Activated T-cell treated with anti-CD3 and anti-CD28 coated beads, Interleukin-2, amount 50 U/mL, for 72 hours (primary cell): ENCODE results near the gene DPYD. TPM values are rescaled to one million over a fixed set of nuclear protein-coding genes. Genes with fewer than 3 reads are reported as not detected.

Experiments used
- ATAC-seq, 2 donors: fragments of 150-1000 bp; cut with Tn5 transposase; replicated peaks in 1 of 2; 2 replicates each; pipeline ENCODE4 v1.10.0; 2021; ENCODE audit warnings: moderate library complexity in 2 of 2, mild to moderate bottlenecking in 1 of 2
- DNase-seq, 2 donors: peaks; one replicate each; pipeline ENCODE4 v3.0.0; 2021 to 2022; ENCODE audit warnings: mixed read lengths in 1 of 2
- H3K27ac Mint-ChIP-seq: one replicate; pipeline ENCODE4 v1.8.0; 2022; ENCODE audit warnings: mild to moderate bottlenecking, moderate library complexity, mixed read lengths
- H3K27me3 Mint-ChIP-seq: one replicate; pipeline ENCODE4 v1.8.0; 2022; ENCODE audit warnings: low read depth, mixed read lengths
- H3K36me3 Mint-ChIP-seq, 2 donors: one replicate each; pipeline ENCODE4 v1.8.0; 2022; ENCODE audit warnings: mixed read lengths in 2 of 2, mild to moderate bottlenecking in 1 of 2; ENCODE audit not compliant: insufficient read depth in 2 of 2
- H3K4me1 Mint-ChIP-seq: one replicate; pipeline ENCODE4 v1.8.0; 2022; ENCODE audit warnings: low read depth, mixed read lengths
- H3K4me3 Mint-ChIP-seq, 2 donors: one replicate each; pipeline ENCODE4 v1.8.0; 2022; ENCODE audit warnings: mild to moderate bottlenecking in 2 of 2, mixed read lengths in 2 of 2, moderate library complexity in 2 of 2
- H3K9me3 Mint-ChIP-seq, 2 donors: one replicate each; pipeline ENCODE4 v1.8.0; 2022; ENCODE audit warnings: mixed read lengths in 2 of 2
- total RNA-seq, 2 donors: library from RNA; stranded (reverse); gene quantifications; one replicate each; pipeline ENCODE4 v1.2.3, GENCODE V29; 2022

DPYD gene
- total RNA-seq, 2 donors from 2014 or later: 13.4 to 18.2 TPM

DNA sequence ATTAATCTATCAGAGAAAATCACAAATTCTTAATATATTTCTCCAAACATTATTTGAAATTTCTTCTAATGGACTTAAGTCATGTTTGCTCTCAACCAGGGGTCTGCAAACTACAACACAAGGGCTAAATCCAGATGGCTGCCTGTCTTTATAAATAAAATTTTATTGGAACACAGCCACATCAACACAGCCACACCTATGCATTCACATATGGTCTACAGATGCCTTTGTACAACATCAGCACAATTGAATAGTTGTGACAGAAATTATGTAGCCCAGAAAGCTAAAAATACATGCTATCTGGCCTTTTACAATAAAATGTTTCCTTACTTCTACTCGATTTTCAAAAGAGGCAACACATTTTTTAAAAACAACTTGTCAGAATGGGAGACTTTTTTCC is 103.9 kb downstream of the DPYD start:
- Mint-ChIP-seq H3K27ac (no peak overlapping the region), H3K27me3 (no peaks in the 10 kb centered on the region), H3K36me3 (no peaks in the 10 kb centered on the region), H3K9me3 (no peaks in the 10 kb centered on the region), H3K4me1 (peaks cover 6% of the 10 kb centered on the region), H3K4me3 (no peak overlapping the region)
- no peak for DNase-seq
- ATAC-seq: no peak

DNA sequence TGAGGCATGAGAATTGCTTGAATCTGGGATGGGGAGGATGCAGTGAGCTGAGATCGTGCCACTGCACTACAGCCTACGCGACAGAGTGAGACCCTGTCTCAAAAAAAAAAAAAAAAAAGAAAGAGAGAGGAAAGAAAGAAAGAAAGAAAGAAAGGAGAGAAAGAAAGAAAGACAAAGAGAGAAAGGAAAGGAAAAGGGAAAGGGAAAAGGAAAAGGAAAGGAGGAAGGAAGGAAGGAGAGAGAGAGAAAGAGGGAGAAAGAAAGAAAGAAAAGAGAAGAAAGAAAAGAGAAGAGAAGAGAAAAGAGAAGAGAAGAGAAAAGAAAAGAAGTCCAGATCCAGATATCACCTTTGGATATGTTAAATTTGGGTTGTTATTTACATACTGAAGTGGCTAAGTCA is 106.0 kb downstream of the DPYD start:
- no peak overlapping the region for H3K27ac Mint-ChIP-seq
- H3K27me3 Mint-ChIP-seq: no peaks in the 10 kb centered on the region
- H3K36me3 Mint-ChIP-seq: no peaks in the 10 kb centered on the region
- DNase-seq (no peak), ATAC-seq (no peak)
- no peak overlapping the region for H3K4me3 Mint-ChIP-seq
- H3K9me3 Mint-ChIP-seq: no peaks in the 10 kb centered on the region
- H3K4me1 Mint-ChIP-seq: peaks cover 6% of the 10 kb centered on the region

DNA sequence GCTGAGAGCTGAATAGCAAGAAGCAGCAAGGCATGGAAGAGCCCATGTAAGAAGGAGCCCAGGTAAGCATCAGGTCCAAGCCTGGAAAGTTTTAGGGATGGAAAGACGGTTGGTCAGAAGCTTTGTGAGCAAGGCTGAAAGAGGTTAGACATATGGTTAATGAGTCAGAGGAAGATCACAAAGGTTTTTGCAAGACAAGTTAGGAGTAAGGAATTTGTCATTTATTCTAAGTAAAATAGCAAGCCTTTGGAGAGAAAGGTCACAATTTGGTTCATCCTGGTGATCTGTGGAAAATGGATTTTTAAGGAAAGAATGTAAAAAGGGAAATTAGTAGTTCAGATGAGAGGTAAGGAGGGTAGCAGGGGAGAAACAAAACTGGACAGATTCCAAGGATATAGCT is 106.7 kb downstream of the DPYD start:
- Mint-ChIP-seq H3K4me3 (no peak overlapping the region), H3K36me3 (no peaks in the 10 kb centered on the region), H3K9me3 (peaks cover 0 to 3% of the 10 kb centered on the region in 2 donors), H3K4me1 (peaks cover 6% of the 10 kb centered on the region), H3K27me3 (no peaks in the 10 kb centered on the region), H3K27ac (no peak overlapping the region)
- DNase-seq: no peak
- ATAC-seq: no peak

DNA sequence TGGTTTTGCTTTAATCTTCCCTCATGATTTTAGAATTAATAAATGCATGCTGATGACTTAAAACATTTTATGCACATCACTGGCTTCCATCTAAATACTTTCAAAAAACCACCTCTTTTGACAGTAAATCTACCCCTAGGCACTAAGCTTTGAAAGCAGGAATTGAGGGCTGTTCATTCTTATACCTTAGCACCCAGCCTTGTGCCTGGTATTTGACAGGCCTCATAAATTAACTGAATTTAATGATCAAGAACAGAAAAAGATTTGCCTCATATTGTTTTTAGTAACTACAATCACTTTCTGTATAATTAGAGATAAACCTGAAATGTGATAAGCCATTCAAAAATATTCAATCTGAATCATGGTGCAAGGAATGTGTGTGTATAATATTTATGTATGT is 108.8 kb downstream of the DPYD start:
- Mint-ChIP-seq H3K27me3 (no peaks in the 10 kb centered on the region), H3K27ac (no peak overlapping the region), H3K4me3 (no peak overlapping the region), H3K9me3 (peaks cover 0 to 3% of the 10 kb centered on the region in 2 donors), H3K4me1 (peaks cover 6% of the 10 kb centered on the region), H3K36me3 (no peaks in the 10 kb centered on the region)
- ATAC-seq: no peak
- DNase-seq: no peak

DNA sequence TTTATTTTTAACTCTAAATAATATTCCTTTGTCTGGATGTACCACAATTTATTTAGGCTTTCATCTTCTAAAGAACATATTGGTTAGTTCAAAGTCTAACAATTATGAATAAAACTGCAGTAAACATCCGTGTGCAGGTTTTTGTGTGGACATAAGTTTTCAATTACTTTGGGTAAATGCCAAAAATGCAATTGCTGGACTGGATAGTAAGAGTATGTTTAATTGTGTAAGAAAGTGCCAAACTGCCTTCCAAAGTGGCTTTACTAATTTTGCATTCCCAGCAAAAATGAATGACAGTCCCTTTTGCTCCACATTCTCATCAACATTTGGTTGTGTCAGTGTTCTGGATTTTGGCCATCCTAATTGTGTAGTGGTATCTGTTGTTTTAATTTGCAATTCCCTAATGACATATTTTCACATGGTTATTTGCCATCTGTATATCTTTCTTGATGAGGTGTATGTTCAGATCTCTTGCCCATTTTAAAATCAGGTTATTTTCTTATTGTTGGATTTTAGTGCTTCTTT is 113.8 kb downstream of the DPYD start:
- DNase-seq (no peak), ATAC-seq (no peak)
- no peaks in the 10 kb centered on the region for H3K4me1 Mint-ChIP-seq
- no peaks in the 10 kb centered on the region for H3K36me3 Mint-ChIP-seq
- H3K9me3 Mint-ChIP-seq: peaks cover 0 to 3% of the 10 kb centered on the region in 2 donors
- H3K27me3 Mint-ChIP-seq: no peaks in the 10 kb centered on the region
- H3K4me3 Mint-ChIP-seq: no peak overlapping the region
- H3K27ac Mint-ChIP-seq: no peak overlapping the region

DNA sequence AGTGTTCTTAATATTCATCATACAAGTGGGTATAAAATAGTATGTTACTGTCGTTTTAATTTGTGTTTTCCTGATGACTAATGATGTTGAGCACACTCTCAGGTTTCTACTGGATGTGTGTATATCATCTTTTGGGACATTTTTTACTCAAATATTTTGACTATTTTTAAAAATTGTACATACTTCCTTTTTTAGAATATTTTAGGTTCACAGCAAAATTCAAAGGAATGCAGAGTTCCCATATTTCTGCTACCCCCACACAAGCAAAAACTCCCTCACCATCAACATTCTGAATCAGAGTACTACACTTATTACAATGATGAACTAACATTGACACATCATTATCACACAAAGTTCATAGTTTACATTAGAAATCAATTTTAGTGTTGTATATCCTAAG is 114.5 kb downstream of the DPYD start:
- Mint-ChIP-seq H3K36me3 (no peaks in the 10 kb centered on the region), H3K27ac (no peak overlapping the region), H3K9me3 (peaks cover 0 to 3% of the 10 kb centered on the region in 2 donors), H3K4me3 (no peak overlapping the region), H3K27me3 (no peaks in the 10 kb centered on the region), H3K4me1 (no peaks in the 10 kb centered on the region)
- DNase-seq (no peak), ATAC-seq (no peak)

DNA sequence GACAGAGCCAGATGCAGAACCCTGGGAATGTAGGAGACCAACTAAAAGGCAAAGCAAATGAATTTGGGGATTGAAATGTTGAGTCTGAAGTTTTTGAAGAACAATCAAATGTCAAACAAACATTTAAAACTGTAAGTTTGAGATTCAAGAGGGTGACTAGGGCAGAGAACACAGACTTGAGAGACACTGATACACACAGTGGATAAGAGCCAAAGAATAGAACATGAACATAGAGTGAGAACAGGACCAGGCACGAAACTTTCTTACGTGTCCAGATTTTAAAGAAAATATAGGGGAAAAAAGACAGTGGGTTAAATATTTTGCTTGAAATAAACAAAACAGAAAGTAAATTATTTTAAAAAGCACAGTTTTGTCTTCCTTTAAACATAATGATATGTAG is 115.7 kb downstream of the DPYD start:
- Mint-ChIP-seq H3K9me3 (peaks cover 0 to 3% of the 10 kb centered on the region in 2 donors), H3K27me3 (no peaks in the 10 kb centered on the region), H3K4me1 (no peaks in the 10 kb centered on the region), H3K27ac (no peak overlapping the region), H3K4me3 (no peak overlapping the region), H3K36me3 (no peaks in the 10 kb centered on the region)
- ATAC-seq: no peak
- DNase-seq: no peak

DNA sequence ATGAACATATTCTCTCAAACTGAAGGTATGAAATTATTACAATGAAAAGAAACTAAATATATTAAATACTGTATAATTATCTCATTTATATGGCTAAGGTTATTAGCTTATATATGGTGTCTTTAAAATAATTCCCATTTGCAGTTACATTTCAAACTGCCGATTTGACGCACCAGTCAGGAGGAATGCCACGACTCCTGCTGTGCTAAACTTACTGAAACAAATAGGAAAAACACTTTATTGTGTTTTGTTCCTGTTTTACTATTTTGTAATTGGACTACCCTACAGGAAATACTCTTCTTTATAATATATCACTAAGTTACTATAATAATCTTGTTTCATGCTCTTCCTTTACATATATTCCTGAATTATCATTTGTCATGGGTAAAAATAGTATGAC is 117.8 kb downstream of the DPYD start:
- H3K4me3 Mint-ChIP-seq: no peak overlapping the region
- no peaks in the 10 kb centered on the region for H3K4me1 Mint-ChIP-seq
- no peaks in the 10 kb centered on the region for H3K36me3 Mint-ChIP-seq
- ATAC-seq: no peak
- H3K9me3 Mint-ChIP-seq: no peaks in the 10 kb centered on the region
- no peaks in the 10 kb centered on the region for H3K27me3 Mint-ChIP-seq
- H3K27ac Mint-ChIP-seq: no peak overlapping the region
- no peak for DNase-seq

DNA sequence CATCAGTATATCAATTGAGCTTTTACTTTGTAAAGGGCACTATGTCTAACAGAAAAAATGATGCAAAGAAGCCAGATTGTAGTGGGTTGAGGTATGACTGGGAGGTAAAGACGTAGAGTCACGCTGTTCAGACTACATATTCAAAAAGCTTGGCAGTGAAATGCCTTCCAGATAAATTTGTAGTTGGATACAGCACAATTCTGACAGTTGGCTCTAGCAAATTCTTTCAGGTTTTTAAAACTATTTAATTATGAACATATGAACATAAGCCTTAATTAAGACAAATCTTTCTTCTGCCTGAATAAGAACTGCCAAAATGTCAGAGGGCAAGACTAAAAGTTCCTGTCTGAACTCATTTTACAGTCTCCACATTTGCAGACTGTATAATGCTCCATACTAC is 118.8 kb downstream of the DPYD start:
- no peaks in the 10 kb centered on the region for H3K36me3 Mint-ChIP-seq
- ATAC-seq (no peak), DNase-seq (no peak)
- H3K9me3 Mint-ChIP-seq: no peaks in the 10 kb centered on the region
- H3K4me3 Mint-ChIP-seq: no peak overlapping the region
- no peaks in the 10 kb centered on the region for H3K27me3 Mint-ChIP-seq
- no peaks in the 10 kb centered on the region for H3K4me1 Mint-ChIP-seq
- H3K27ac Mint-ChIP-seq: no peak overlapping the region

DNA sequence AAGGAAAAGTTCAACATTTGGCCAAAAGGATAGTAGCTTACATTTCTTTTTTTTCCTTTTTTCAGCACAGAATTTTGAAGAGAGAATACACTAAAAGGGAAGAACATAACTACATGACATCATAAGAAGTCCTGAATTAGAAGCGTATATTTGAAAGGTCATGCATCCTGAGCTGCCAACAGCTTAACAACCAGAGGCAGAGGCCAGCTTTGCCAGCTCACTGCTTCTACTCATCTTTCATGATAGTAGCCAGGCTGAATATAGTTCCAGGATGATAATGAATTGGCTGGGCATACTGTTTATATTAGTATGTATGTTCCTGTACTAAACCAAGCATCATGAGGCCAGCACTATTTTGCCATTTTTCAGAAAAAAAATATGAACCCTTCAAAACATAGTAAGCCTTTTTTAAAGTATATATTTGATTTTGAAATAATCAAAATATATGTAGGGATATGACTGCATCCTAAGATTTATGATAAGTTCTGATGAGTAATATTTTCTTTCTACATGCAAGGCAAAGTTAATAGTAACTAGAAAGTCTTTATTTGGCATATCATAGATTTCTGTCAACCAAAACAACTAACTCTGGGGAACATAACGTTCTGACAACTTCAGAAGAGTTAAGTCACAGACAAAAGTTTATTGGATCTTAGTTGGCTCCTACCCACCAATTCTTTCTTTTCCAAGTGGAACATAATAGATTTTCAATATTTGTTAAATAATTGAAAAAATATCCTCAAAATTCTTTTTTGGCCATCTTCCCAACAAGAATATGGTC is 123.2 kb downstream of the DPYD start:
- ATAC-seq: no peak
- H3K4me1 Mint-ChIP-seq: peaks cover 2% of the 10 kb centered on the region
- no peaks in the 10 kb centered on the region for H3K9me3 Mint-ChIP-seq
- no peak overlapping the region for H3K4me3 Mint-ChIP-seq
- no peaks in the 10 kb centered on the region for H3K36me3 Mint-ChIP-seq
- H3K27ac Mint-ChIP-seq: no peak overlapping the region
- no peaks in the 10 kb centered on the region for H3K27me3 Mint-ChIP-seq
- DNase-seq: no peak

DNA sequence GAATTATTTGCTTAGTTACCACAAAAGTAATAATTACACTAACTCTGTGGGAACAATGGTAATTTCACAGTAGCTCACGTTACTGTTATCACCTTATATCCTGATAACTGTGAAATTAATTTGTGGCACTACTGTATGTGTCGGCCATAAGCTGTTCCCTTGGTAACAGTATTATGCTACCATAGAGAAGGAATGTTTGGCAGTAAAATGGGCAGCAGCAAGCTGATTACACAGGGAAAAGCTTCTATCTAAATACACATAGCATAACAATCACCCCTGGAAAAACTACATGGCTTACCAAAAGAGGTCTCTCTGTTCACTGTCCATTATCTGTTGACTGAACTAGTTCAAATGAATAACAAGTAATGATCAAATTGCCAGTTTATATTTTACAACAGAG is 124.1 kb downstream of the DPYD start:
- no peak for ATAC-seq
- H3K4me3 Mint-ChIP-seq: no peak overlapping the region
- no peaks in the 10 kb centered on the region for H3K27me3 Mint-ChIP-seq
- H3K9me3 Mint-ChIP-seq: no peaks in the 10 kb centered on the region
- peaks cover 11% of the 10 kb centered on the region for H3K4me1 Mint-ChIP-seq
- no peaks in the 10 kb centered on the region for H3K36me3 Mint-ChIP-seq
- DNase-seq: no peak
- H3K27ac Mint-ChIP-seq: no peak overlapping the region

DNA sequence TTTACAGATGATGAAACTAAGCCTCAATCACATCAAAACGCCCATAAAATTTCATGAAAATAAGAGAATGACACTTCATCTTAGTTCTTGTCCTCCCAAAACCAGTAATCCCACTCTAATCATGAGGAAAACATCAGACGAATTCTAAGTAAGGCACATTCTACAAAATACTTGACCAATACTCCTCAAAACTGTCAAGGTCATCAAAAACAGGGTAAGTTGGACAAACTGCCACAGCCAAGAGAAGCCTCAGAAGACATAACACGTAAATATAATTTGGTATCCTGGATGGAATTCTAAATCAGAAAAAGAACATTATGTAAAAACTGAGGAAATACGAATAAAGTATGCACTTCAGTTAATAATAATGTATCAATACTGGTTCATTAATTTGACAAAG is 128.2 kb downstream of the DPYD start:
- Mint-ChIP-seq H3K9me3 (no peaks in the 10 kb centered on the region), H3K27ac (peak overlapping the region; percentile 42), H3K4me1 (peaks cover 39% of the 10 kb centered on the region), H3K27me3 (no peaks in the 10 kb centered on the region), H3K36me3 (no peaks in the 10 kb centered on the region), H3K4me3 (no peak overlapping the region)
- ATAC-seq (no peak), DNase-seq (no peak)

DNA sequence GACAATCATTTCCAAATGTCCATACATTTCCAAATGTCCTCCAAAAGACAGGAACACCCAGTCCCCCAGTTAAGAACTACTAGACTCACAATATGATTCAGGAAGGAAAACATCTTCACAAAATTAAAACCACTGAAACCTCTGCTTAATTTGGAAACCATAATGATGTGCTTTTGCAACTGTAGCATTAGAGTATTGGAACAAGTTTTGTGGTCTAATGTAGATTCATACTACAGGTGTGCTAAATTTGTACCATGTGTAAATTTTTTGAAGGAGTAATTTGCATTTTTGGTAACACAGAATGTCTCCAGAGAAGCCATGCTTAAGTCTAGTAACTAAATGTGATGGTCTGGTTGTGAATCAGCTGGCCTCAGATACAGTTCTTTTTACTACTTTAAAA is 129.6 kb downstream of the DPYD start:
- peaks cover 0 to 1% of the 10 kb centered on the region in 2 donors for H3K36me3 Mint-ChIP-seq
- no peaks in the 10 kb centered on the region for H3K9me3 Mint-ChIP-seq
- peaks cover 39% of the 10 kb centered on the region for H3K4me1 Mint-ChIP-seq
- no peak for DNase-seq
- ATAC-seq: peak; percentile 73 to 79
- peak overlapping the region in 1 of 2 donors; percentile 19 for H3K4me3 Mint-ChIP-seq
- H3K27me3 Mint-ChIP-seq: no peaks in the 10 kb centered on the region
- no peak overlapping the region for H3K27ac Mint-ChIP-seq

DNA sequence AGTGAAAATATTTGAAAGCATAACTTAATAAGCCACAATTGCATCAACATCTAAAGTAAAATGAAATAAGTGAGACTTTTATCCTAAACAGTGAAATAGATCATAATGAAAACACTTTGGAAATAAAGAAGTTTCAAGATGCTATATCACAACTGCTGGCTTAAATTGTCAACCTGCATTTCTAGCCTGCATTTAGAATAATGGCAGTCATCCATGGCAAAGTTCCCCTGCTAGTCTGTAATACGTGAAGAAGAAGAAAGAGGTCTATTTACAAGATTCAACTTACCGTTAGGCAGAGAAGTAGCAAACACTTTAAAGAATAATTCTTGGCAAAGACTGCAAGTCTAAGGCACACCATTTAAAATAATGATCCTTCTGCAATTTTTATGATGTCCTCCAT is 133.6 kb downstream of the DPYD start:
- H3K27me3 Mint-ChIP-seq: no peaks in the 10 kb centered on the region
- DNase-seq (no peak), ATAC-seq (no peak)
- H3K36me3 Mint-ChIP-seq: peaks cover 0 to 1% of the 10 kb centered on the region in 2 donors
- no peak overlapping the region for H3K4me3 Mint-ChIP-seq
- peaks cover 36% of the 10 kb centered on the region for H3K4me1 Mint-ChIP-seq
- H3K9me3 Mint-ChIP-seq: no peaks in the 10 kb centered on the region
- no peak overlapping the region for H3K27ac Mint-ChIP-seq
